Tibial nerve (tissue), 4 donors: ENCODE measurements around the gene UTF1.

Experiments used
- EP300 ChIP-seq, 2 donors: sonication (generic); formaldehyde crosslinking; IDR thresholded peaks; one replicate each; pipeline ENCODE4 v1.6.1; 2017; ENCODE audit warnings: antibody characterized with exemption in 2 of 2, mild to moderate bottlenecking in 1 of 2
- POLR2A ChIP-seq, 2 donors: fragments of 450-650 bp; IDR thresholded peaks; one replicate each; pipeline ENCODE4 v1.6.1; 2017; ENCODE audit warnings: antibody characterized with exemption in 2 of 2, mild to moderate bottlenecking in 2 of 2, moderate library complexity in 2 of 2
- TF ChIP-seq, protein P1 (sequence below), 5 experiments: fragments of 200-600 bp in 3 of 5; fragments of 450-650 bp in 2 of 5; sonication (generic) in 3 of 5; IDR thresholded peaks; one replicate each; pipeline ENCODE4 v1.5.1; 2016 to 2019; ENCODE audit warnings: antibody characterized with exemption in 5 of 5, mild to moderate bottlenecking in 3 of 5, moderate library complexity in 2 of 5

DNA sequence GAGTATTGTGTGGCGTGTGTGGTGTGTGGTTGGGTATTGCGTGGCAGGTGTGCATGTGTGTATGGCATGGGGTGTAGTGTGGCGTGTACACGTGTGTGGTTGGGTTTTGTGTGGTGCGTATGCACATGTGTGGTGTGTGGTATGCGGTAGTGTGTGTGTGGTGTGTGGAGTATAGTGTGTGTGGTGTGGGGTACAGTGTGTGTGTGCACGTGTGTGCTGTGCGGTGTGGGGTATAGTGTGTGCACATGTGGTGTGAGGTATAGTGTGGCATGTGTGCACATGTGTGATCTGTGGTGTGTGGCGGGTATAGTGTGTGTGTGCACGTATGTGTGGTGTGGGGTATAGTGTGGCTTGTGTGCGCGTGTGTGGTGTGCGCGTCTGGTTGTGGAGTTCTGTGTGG is 20.9 kb upstream of the UTF1 start:
- no peak for TF ChIP-seq EP300 (IDR thresholded peaks at IDR 0.05)
- TF ChIP-seq, protein P1, sequence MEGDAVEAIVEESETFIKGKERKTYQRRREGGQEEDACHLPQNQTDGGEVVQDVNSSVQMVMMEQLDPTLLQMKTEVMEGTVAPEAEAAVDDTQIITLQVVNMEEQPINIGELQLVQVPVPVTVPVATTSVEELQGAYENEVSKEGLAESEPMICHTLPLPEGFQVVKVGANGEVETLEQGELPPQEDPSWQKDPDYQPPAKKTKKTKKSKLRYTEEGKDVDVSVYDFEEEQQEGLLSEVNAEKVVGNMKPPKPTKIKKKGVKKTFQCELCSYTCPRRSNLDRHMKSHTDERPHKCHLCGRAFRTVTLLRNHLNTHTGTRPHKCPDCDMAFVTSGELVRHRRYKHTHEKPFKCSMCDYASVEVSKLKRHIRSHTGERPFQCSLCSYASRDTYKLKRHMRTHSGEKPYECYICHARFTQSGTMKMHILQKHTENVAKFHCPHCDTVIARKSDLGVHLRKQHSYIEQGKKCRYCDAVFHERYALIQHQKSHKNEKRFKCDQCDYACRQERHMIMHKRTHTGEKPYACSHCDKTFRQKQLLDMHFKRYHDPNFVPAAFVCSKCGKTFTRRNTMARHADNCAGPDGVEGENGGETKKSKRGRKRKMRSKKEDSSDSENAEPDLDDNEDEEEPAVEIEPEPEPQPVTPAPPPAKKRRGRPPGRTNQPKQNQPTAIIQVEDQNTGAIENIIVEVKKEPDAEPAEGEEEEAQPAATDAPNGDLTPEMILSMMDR (IDR thresholded peaks at IDR 0.05) = no peak
- no peak for TF ChIP-seq POLR2A (IDR thresholded peaks at IDR 0.05)
